Panc1 (cell line): ENCODE measurements around the gene RTL1. TPM values are rescaled to one million over a fixed set of nuclear protein-coding genes. Genes with fewer than 3 reads are reported as not detected.
A peak's percentile ranks its signal among the peaks of the same experiment; 100 is the strongest.

ENCODE experiments used
- ATAC-seq: fragments of 200-7000 bp; cut with Tn5 transposase; 2 replicates; pipeline ENCODE4 v1.9.1; 2020; ENCODE audit warnings: mild to moderate bottlenecking, moderate library complexity
- BruUV-seq: library from RNA; stranded (reverse); fragments of 400-500 nt; replicated peaks from 2 replicates; lab custom pipeline; 2021; lab: Mats Ljungman, UMichigan
- CTCF ChIA-PET: fragments of 300-600 bp; sonication (Branson Sonifier 250); formaldehyde crosslinking; loops from one replicate; lab custom pipeline; 2022; ENCODE audit warnings: antibody characterized with exemption; lab: Charles Lee
- POLR2A ChIA-PET: fragments of 300-600 bp; sonication (Branson Sonifier 250); formaldehyde crosslinking; loops from one replicate; lab custom pipeline; 2022; ENCODE audit warnings: antibody characterized with exemption; lab: Charles Lee
- DNase-seq: peaks from one replicate; pipeline ENCODE4 v3.0.0-alpha.2; 2010; ENCODE audit warnings: low read depth, low spot score
- H3K27ac ChIP-seq: 2 replicates; pipeline ENCODE4 v1.5.1; 2011; ENCODE audit warnings: mild to moderate bottlenecking, low read length, inconsistent platforms
- H3K27me3 ChIP-seq: fragments of 200-500 bp; sonication (Bioruptor generic); 2 replicates; pipeline ENCODE4 v1.6.0; 2014; ENCODE audit warnings: low read length, inconsistent platforms; ENCODE audit not compliant: control insufficient read depth, insufficient read depth
- H3K36me3 ChIP-seq: fragments of 200-500 bp; sonication (Bioruptor generic); 2 replicates; pipeline ENCODE4 v1.5.1; 2014; ENCODE audit warnings: inconsistent platforms, mild to moderate bottlenecking, low read length, moderate library complexity; ENCODE audit not compliant: control insufficient read depth, insufficient read depth
- H3K4me1 ChIP-seq: 2 replicates; pipeline ENCODE4 v1.5.1; 2011; ENCODE audit warnings: inconsistent platforms, mild to moderate bottlenecking, low read length, moderate library complexity; ENCODE audit not compliant: control insufficient read depth, insufficient read depth
- H3K4me3 ChIP-seq, 2 experiments: 2 replicates each; pipeline ENCODE4 v1.5.1; 2011 to 2012; ENCODE audit warnings: low read depth in 2 of 2, low read length in 2 of 2, mild to moderate bottlenecking in 2 of 2, inconsistent platforms in 1 of 2, moderate library complexity in 1 of 2
- H3K9me3 ChIP-seq: fragments of 200-500 bp; sonication (Bioruptor generic); 2 replicates; pipeline ENCODE4 v1.5.1; 2014; ENCODE audit warnings: low read depth, mild to moderate bottlenecking, inconsistent platforms, low read length, moderate library complexity; ENCODE audit not compliant: control insufficient read depth, insufficient read depth
- POLR2AphosphoS5 ChIP-seq: IDR thresholded peaks from 2 replicates; pipeline ENCODE4 v1.6.1; 2012; ENCODE audit warnings: mild to moderate bottlenecking, low read depth, low read length, moderate library complexity
- SIN3A ChIP-seq: IDR thresholded peaks from 2 replicates; pipeline ENCODE4 v1.6.1; 2012; ENCODE audit warnings: low read depth, mild to moderate bottlenecking, low read length, moderate library complexity, borderline replicate concordance; ENCODE audit not compliant: insufficient read depth
- TCF7L2 ChIP-seq: IDR thresholded peaks from 2 replicates; pipeline ENCODE4 v1.6.1; 2011; ENCODE audit warnings: mild to moderate bottlenecking, low read depth, low read length, inconsistent platforms
- in situ Hi-C: cut with HindIII; loops from 2 replicates; pipeline ENCODE4 v1.10.0; 2016; ENCODE audit warnings: low sequenced_read_pairs, low pct_unique_long_range_greater_than_20kb
- intact Hi-C: fragments of 100-400 bp; cut with micrococcal nuclease; formaldehyde crosslinking; loops from one replicate; pipeline ENCODE4 v1.10.0; 2022; ENCODE audit not compliant: unreplicated experiment
- total RNA-seq: library from RNA; stranded (reverse); gene quantifications from one replicate; pipeline ENCODE4 v1.2.1, GENCODE V29; 2021; ENCODE audit not compliant: unreplicated experiment
- TF ChIP-seq, protein P1 (sequence below): fragments of 450-650 bp; IDR thresholded peaks from 2 replicates; pipeline ENCODE4 v1.5.1; 2017; ENCODE audit warnings: mild to moderate bottlenecking
- TF ChIP-seq, protein P2 (sequence below), 2 experiments: IDR thresholded peaks; 2 replicates each; pipeline ENCODE4 v1.6.1; 2011 to 2012; ENCODE audit warnings: low read depth in 2 of 2, control low read depth in 1 of 2, low read length in 1 of 2, mild to moderate bottlenecking in 1 of 2, moderate library complexity in 1 of 2; ENCODE audit not compliant: insufficient read depth in 1 of 2

Gene RTL1
- total RNA-seq, 1 experiment from 2014 or later, result not detected

DNA sequence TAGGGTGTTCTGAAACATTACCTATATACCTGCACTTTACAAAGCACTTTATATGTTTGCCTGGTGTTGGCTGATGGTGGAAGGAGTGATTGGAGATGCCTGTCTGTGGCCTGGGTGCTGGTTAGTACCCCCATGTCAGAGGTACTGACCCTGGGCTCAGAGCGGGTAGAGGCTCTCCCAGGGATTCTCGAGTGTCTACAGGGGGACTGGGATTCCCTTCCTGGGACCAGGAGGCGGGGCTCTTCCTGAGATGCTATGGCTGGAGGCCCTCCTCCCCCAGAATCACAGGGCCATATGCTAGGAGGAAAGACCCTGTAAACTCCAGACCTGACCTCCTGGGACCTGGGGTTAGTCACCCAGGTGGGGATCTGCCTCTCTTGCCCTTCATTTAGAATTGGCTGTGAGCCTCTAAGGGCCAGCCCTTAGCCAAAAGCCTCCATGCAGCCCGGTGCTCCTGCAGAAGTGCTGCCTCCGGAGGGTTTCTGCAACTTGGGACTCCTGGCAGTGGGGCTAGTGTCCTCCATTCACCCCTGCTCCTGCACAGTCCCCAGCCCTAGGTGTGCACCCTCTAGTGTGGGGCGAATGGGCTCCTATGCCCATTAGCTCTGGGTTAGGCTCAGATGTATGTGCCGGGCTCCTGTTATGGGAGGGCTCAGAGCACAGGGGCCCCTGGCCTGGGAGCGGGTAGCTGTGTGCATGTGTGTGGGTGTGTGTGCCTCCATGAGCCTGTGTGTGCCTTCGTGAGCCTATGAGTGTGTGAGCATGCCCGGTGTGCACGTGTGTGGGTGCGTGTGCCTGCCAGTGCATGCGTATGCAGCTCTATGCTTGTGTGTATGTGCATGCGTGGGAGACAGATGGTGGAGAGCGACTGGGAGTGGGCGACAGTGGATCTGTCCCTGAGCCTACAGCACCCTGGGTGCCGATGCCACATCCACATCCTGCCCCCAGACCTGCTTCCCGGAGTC is 36.6 kb downstream of the RTL1 start:
- intact Hi-C loops, result no loop called here
- POLR2A ChIA-PET, result no interaction called here
- no peaks in the 10 kb centered on the region for H3K4me1 ChIP-seq
- no TSS peak for BruUV-seq
- ATAC-seq, result peak; percentile 32
- CTCF ChIA-PET, result no interaction called here
- H3K27ac ChIP-seq, result no peak overlapping the region
- no peaks in the 10 kb centered on the region for H3K36me3 ChIP-seq
- H3K9me3 ChIP-seq, result no peaks in the 10 kb centered on the region
- in situ Hi-C loops, result no loop called here
- TF ChIP-seq SIN3A, result no peak
- TF ChIP-seq, protein P1, sequence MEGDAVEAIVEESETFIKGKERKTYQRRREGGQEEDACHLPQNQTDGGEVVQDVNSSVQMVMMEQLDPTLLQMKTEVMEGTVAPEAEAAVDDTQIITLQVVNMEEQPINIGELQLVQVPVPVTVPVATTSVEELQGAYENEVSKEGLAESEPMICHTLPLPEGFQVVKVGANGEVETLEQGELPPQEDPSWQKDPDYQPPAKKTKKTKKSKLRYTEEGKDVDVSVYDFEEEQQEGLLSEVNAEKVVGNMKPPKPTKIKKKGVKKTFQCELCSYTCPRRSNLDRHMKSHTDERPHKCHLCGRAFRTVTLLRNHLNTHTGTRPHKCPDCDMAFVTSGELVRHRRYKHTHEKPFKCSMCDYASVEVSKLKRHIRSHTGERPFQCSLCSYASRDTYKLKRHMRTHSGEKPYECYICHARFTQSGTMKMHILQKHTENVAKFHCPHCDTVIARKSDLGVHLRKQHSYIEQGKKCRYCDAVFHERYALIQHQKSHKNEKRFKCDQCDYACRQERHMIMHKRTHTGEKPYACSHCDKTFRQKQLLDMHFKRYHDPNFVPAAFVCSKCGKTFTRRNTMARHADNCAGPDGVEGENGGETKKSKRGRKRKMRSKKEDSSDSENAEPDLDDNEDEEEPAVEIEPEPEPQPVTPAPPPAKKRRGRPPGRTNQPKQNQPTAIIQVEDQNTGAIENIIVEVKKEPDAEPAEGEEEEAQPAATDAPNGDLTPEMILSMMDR, result no peak
- TF ChIP-seq TCF7L2, result no peak
- no peak for TF ChIP-seq POLR2AphosphoS5
- TF ChIP-seq, protein P2, sequence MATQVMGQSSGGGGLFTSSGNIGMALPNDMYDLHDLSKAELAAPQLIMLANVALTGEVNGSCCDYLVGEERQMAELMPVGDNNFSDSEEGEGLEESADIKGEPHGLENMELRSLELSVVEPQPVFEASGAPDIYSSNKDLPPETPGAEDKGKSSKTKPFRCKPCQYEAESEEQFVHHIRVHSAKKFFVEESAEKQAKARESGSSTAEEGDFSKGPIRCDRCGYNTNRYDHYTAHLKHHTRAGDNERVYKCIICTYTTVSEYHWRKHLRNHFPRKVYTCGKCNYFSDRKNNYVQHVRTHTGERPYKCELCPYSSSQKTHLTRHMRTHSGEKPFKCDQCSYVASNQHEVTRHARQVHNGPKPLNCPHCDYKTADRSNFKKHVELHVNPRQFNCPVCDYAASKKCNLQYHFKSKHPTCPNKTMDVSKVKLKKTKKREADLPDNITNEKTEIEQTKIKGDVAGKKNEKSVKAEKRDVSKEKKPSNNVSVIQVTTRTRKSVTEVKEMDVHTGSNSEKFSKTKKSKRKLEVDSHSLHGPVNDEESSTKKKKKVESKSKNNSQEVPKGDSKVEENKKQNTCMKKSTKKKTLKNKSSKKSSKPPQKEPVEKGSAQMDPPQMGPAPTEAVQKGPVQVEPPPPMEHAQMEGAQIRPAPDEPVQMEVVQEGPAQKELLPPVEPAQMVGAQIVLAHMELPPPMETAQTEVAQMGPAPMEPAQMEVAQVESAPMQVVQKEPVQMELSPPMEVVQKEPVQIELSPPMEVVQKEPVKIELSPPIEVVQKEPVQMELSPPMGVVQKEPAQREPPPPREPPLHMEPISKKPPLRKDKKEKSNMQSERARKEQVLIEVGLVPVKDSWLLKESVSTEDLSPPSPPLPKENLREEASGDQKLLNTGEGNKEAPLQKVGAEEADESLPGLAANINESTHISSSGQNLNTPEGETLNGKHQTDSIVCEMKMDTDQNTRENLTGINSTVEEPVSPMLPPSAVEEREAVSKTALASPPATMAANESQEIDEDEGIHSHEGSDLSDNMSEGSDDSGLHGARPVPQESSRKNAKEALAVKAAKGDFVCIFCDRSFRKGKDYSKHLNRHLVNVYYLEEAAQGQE (IDR thresholded peaks at IDR 0.05; ENCODE audit: insufficient read depth in 1 of 2, low read depth in 2 of 2, low read length in 1 of 2), result no peak
- no peak for DNase-seq
- H3K27me3 ChIP-seq, result no peaks in the 10 kb centered on the region
- no peak overlapping the region for H3K4me3 ChIP-seq

DNA sequence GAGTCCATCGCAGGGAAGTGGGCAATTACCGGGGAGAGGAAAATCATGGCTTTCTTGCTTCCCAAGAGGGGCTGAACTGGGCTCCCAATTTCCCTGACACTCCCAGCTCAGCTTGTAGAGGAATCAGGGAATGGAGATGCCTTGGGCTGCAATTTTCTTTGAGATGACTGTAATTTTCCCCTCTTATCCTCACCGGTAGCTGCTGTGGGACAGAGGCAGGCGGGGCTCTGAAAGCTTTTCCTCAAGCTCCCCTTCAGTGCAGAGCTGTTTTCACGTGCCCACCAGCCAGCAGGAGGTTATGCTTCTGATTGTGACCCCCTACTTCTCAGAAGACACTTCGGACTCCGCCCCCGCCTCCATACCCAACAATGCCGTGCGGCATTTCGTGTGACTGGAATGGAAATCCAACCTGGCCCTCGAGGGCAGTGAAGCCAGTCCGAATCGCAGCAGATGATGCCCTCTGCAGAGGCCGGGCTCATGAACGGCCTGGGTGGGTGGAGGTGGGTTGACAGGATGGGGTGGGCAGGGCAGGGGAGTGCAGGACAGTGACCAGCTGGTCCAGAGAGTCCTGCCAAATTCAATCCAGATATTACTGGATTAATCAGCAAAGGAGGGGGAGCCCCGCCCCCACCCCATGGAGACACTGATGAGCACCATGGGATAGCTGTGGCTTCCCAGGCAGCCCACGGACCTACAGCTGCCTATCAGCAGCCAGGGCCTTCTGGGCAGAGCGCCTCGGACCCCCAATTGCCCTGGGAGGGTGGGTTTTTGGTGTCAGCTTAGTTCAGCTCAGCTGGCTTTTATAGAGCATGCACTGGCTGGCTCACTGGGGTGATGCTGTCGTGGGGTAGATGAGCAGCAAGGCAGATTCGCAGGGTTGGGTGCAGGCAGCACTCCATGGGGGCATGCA is 37.6 kb downstream of the RTL1 start:
- ATAC-seq, result no peak
- Histone ChIP-seq H3K36me3 (no peaks in the 10 kb centered on the region), H3K9me3 (no peaks in the 10 kb centered on the region), H3K4me1 (no peaks in the 10 kb centered on the region), H3K4me3 (no peak overlapping the region), H3K27me3 (no peaks in the 10 kb centered on the region), H3K27ac (no peak overlapping the region)
- TF ChIP-seq, protein P2 (IDR thresholded peaks at IDR 0.05; ENCODE audit: insufficient read depth in 1 of 2, low read depth in 2 of 2, low read length in 1 of 2), result no peak
- TF ChIP-seq, protein P1, result no peak
- TF ChIP-seq TCF7L2, result no peak
- no peak for TF ChIP-seq POLR2AphosphoS5
- TF ChIP-seq SIN3A, result no peak
- intact Hi-C loops, result no loop called here
- CTCF ChIA-PET, result no interaction called here
- DNase-seq, result no peak
- in situ Hi-C loops, result no loop called here
- POLR2A ChIA-PET, result no interaction called here
- no TSS peak for BruUV-seq
